Central memory CD8-positive, alpha-beta T cell (primary cell): Measurements from ENCODE around the gene MICU1.

Experiments used
- ATAC-seq: fragments of 150-1000 bp; cut with Tn5 transposase; replicated peaks from 2 replicates; pipeline ENCODE4 v1.10.0; 2022; ENCODE audit warnings: mild to moderate bottlenecking, moderate FRiP score, moderate number of reproducible peaks; ENCODE audit not compliant: poor library complexity, severe bottlenecking; ENCODE audit errors: extremely low read depth
- DNase-seq, 2 donors: peaks; one replicate each; pipeline ENCODE4 v3.0.0; 2021; ENCODE audit warnings: low spot score in 2 of 2
- H3K27ac Mint-ChIP-seq: one replicate; pipeline ENCODE4 v1.8.0; 2022; ENCODE audit warnings: low read depth, mild to moderate bottlenecking, moderate library complexity, mixed read lengths
- H3K27me3 Mint-ChIP-seq: one replicate; pipeline ENCODE4 v1.8.0; 2022; ENCODE audit warnings: mixed read lengths
- H3K36me3 Mint-ChIP-seq: one replicate; pipeline ENCODE4 v1.8.0; 2022; ENCODE audit warnings: mild to moderate bottlenecking, moderate library complexity, mixed read lengths; ENCODE audit not compliant: insufficient read depth
- H3K4me1 Mint-ChIP-seq: one replicate; pipeline ENCODE4 v1.8.0; 2022; ENCODE audit warnings: mixed read lengths
- H3K4me3 Mint-ChIP-seq: one replicate; pipeline ENCODE4 v1.8.0; 2022; ENCODE audit warnings: mild to moderate bottlenecking, moderate library complexity, mixed read lengths
- H3K9me3 Mint-ChIP-seq: one replicate; pipeline ENCODE4 v1.8.0; 2022; ENCODE audit warnings: mixed read lengths

MICU1 gene

GRCh38 chr10:72540193-72540807 lies 85.6 kb downstream of the MICU1 start:
- no peak overlapping the region for H3K27ac Mint-ChIP-seq
- ATAC-seq = no peak
- H3K36me3 Mint-ChIP-seq = peaks cover 8% of the 10 kb centered on the region
- no peaks in the 10 kb centered on the region for H3K27me3 Mint-ChIP-seq
- no peaks in the 10 kb centered on the region for H3K9me3 Mint-ChIP-seq
- H3K4me1 Mint-ChIP-seq = no peaks in the 10 kb centered on the region
- H3K4me3 Mint-ChIP-seq = no peak overlapping the region
- DNase-seq = no peak

GRCh38 chr10:72539137-72539536 lies 86.7 kb downstream of the MICU1 start:
- Mint-ChIP-seq H3K4me3 (no peak overlapping the region), H3K9me3 (no peaks in the 10 kb centered on the region), H3K27me3 (no peaks in the 10 kb centered on the region), H3K4me1 (no peaks in the 10 kb centered on the region), H3K36me3 (peaks cover 10% of the 10 kb centered on the region), H3K27ac (no peak overlapping the region)
- DNase-seq (no peak), ATAC-seq (no peak)

- Mint-ChIP-seq H3K9me3 (no peaks in the 10 kb centered on the region), H3K4me1 (no peaks in the 10 kb centered on the region), H3K4me3 (no peak overlapping the region), H3K36me3 (peaks cover 2% of the 10 kb centered on the region), H3K27me3 (no peaks in the 10 kb centered on the region), H3K27ac (no peak overlapping the region)
- DNase-seq (no peak), ATAC-seq (no peak)
Observed at GRCh38 chr10:72525689-72526088, 100.2 kb downstream of the MICU1 start.

- Mint-ChIP-seq H3K4me3 (no peak overlapping the region), H3K36me3 (peaks cover 2% of the 10 kb centered on the region), H3K4me1 (no peaks in the 10 kb centered on the region), H3K27me3 (no peaks in the 10 kb centered on the region), H3K27ac (no peak overlapping the region), H3K9me3 (no peaks in the 10 kb centered on the region)
- DNase-seq (no peak), ATAC-seq (no peak)
Observed at GRCh38 chr10:72525277-72525676, 100.6 kb downstream of the MICU1 start.

- H3K27me3 Mint-ChIP-seq = no peaks in the 10 kb centered on the region
- DNase-seq (no peak), ATAC-seq (no peak)
- no peaks in the 10 kb centered on the region for H3K9me3 Mint-ChIP-seq
- no peak overlapping the region for H3K27ac Mint-ChIP-seq
- H3K4me1 Mint-ChIP-seq = no peaks in the 10 kb centered on the region
- H3K36me3 Mint-ChIP-seq = peaks cover 2% of the 10 kb centered on the region
- H3K4me3 Mint-ChIP-seq = no peak overlapping the region
Observed at GRCh38 chr10:72524489-72524888, 101.4 kb downstream of the MICU1 start.

GRCh38 chr10:72523932-72524396 lies 101.9 kb downstream of the MICU1 start:
- Mint-ChIP-seq H3K27me3 (no peaks in the 10 kb centered on the region), H3K9me3 (no peaks in the 10 kb centered on the region), H3K4me1 (no peaks in the 10 kb centered on the region), H3K27ac (no peak overlapping the region), H3K4me3 (no peak overlapping the region), H3K36me3 (peaks cover 2% of the 10 kb centered on the region)
- DNase-seq (no peak), ATAC-seq (no peak)

GRCh38 chr10:72523062-72523461 lies 102.8 kb downstream of the MICU1 start:
- ATAC-seq (no peak), DNase-seq (no peak)
- no peaks in the 10 kb centered on the region for H3K9me3 Mint-ChIP-seq
- H3K27ac Mint-ChIP-seq = no peak overlapping the region
- H3K4me3 Mint-ChIP-seq = no peak overlapping the region
- no peaks in the 10 kb centered on the region for H3K4me1 Mint-ChIP-seq
- no peaks in the 10 kb centered on the region for H3K27me3 Mint-ChIP-seq
- peaks cover 2% of the 10 kb centered on the region for H3K36me3 Mint-ChIP-seq

- peaks cover 13% of the 10 kb centered on the region for H3K9me3 Mint-ChIP-seq
- H3K27me3 Mint-ChIP-seq = no peaks in the 10 kb centered on the region
- no peak overlapping the region for H3K27ac Mint-ChIP-seq
- ATAC-seq = no peak
- DNase-seq = no peak
- H3K36me3 Mint-ChIP-seq = no peaks in the 10 kb centered on the region
- no peaks in the 10 kb centered on the region for H3K4me1 Mint-ChIP-seq
- H3K4me3 Mint-ChIP-seq = no peak overlapping the region
Observed at GRCh38 chr10:72517244-72517643, 108.6 kb downstream of the MICU1 start.

GRCh38 chr10:72515455-72515854 lies 110.4 kb downstream of the MICU1 start:
- Mint-ChIP-seq H3K36me3 (no peaks in the 10 kb centered on the region), H3K27ac (no peak overlapping the region), H3K27me3 (no peaks in the 10 kb centered on the region), H3K9me3 (peaks cover 13% of the 10 kb centered on the region), H3K4me1 (no peaks in the 10 kb centered on the region), H3K4me3 (no peak overlapping the region)
- ATAC-seq (no peak), DNase-seq (no peak)

GRCh38 chr10:72513910-72514309 lies 112.0 kb downstream of the MICU1 start:
- no peak for DNase-seq
- peaks cover 13% of the 10 kb centered on the region for H3K9me3 Mint-ChIP-seq

GRCh38 chr10:72511459-72511858 lies 114.4 kb downstream of the MICU1 start:
- H3K9me3 Mint-ChIP-seq = peaks cover 13% of the 10 kb centered on the region
- H3K4me3 Mint-ChIP-seq = no peak overlapping the region
- H3K4me1 Mint-ChIP-seq = no peaks in the 10 kb centered on the region
- peaks cover 2% of the 10 kb centered on the region for H3K36me3 Mint-ChIP-seq
- DNase-seq (no peak), ATAC-seq (no peak)
- H3K27me3 Mint-ChIP-seq = no peaks in the 10 kb centered on the region
- no peak overlapping the region for H3K27ac Mint-ChIP-seq

More at GRCh38 chr10:72513910-72514309, 112.0 kb downstream of the MICU1 start:
- no peak for ATAC-seq
- H3K4me1 Mint-ChIP-seq = no peaks in the 10 kb centered on the region
- H3K36me3 Mint-ChIP-seq = no peaks in the 10 kb centered on the region
- H3K27ac Mint-ChIP-seq = no peak overlapping the region
- H3K27me3 Mint-ChIP-seq = no peaks in the 10 kb centered on the region
- H3K4me3 Mint-ChIP-seq = no peak overlapping the region

GRCh38 chr10:72509941-72510340 lies 115.9 kb downstream of the MICU1 start:
- Mint-ChIP-seq H3K27me3 (no peaks in the 10 kb centered on the region), H3K4me3 (no peak overlapping the region), H3K4me1 (no peaks in the 10 kb centered on the region), H3K27ac (no peak overlapping the region), H3K36me3 (peaks cover 4% of the 10 kb centered on the region), H3K9me3 (peaks cover 16% of the 10 kb centered on the region)
- DNase-seq (no peak), ATAC-seq (no peak)

- Mint-ChIP-seq H3K36me3 (peaks cover 4% of the 10 kb centered on the region), H3K9me3 (peaks cover 10% of the 10 kb centered on the region), H3K4me1 (no peaks in the 10 kb centered on the region), H3K27ac (no peak overlapping the region), H3K4me3 (no peak overlapping the region), H3K27me3 (no peaks in the 10 kb centered on the region)
- no peak for ATAC-seq
- no peak for DNase-seq
Observed at GRCh38 chr10:72509206-72509799, 116.6 kb downstream of the MICU1 start.
